NCI-H1694 treated with DMSO at 0.1 percent for 48 hours (cell line): ENCODE measurements around the gene CHST11.
"Not testable (repeated sequence)": the region's sequence is repeated elsewhere in the genome, so short reads cannot be mapped to it uniquely, and the experiment has no call there.

Experiments used
- DNase-seq: peaks from one replicate; lab custom pipeline; 2025; lab: John Stamatoyannopoulos, UW

CHST11 gene

DNA sequence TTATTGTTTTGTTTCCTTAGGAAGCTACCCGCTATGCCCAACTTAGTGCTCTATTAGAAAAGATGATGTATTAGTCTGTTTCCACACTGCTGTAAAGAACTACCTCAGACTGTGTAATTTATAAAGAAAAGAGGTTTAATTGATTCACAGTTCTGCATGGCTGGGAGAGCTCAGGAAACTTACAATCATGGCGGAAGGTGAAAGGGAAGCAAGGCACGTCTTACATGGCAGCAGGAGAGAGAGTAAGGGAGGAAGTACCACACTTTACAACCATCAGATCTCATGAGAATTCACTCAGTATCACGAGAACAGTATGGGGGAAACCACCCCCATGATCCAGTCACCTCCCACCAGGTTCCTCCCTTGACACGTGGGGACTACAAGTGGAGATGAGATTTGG, 70.9 kb downstream of the CHST11 start:
- not testable (repeated sequence) for DNase-seq

DNA sequence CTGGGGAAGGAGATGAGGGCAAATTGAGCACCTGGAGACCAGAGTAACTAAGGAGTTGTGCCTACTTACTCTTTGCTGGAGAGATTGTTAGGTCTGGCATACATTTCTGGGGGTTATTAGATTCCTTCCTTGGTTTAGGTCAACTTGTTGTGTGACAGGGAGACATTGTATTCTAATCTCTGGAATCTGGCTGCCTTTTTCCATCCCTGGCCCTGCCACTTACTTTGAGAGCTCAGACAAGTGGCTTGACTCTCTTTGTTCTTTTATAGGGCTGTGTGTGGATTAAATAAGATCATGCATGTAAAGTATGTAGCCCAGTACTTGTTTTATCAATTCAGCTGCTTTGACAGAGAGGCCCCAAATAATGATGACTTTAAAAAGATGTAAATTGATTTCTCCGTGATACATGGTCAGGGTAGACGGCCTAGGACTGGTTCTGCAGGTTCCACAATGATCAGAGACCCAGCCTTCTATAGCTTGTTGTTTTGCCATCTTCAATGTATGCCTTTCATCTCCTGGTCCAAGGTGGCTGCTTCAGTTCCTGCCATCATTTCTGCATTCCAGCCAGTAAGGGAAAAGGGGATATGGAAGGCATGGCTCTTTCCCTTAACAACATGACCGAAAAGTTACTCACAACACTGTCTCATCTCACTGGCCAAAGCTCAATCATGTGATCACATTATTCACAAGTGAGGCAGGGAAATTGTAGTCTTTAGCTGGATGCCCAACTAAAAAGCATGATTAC, 72.6 kb downstream of the CHST11 start:
- DNase-seq: no peak

DNA sequence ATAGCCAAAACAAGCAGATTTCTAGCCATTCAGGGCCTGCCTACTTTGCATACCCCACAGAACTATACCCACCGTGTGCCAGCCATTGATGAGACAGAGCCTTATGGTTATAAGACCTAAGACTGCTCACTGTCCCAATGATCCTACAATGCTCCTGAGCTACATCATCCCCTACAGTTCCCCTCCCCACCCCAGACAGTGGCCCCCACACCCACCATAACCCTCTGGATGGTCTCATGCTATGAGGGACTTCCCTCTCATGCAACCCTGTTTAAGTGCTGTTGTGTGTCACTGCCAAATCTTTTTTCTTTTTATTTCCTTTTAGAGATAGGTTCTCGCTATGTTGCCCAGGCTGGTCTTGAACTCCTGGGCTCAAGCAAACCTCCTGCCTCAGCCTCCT, 75.9 kb downstream of the CHST11 start:
- no peak for DNase-seq

DNA sequence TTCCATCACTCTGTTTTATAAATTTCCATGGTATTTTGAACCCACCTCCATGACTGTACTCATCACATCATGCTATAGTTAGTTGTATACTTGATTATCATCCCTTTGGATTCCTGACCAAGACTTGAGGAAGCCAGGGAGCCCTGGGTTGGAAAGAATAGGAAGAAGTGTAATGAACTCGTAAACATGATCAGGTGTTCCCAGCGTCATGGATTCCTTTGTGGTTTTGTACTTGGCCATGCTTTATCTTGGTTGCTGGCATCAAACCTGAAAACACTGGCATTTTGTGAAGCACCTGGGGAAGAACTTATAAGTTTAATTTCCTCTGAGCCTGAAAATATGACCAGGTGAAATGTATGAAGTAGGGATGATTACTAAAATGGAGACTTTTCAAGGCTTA, 76.4 kb downstream of the CHST11 start:
- DNase-seq: no peak

DNA sequence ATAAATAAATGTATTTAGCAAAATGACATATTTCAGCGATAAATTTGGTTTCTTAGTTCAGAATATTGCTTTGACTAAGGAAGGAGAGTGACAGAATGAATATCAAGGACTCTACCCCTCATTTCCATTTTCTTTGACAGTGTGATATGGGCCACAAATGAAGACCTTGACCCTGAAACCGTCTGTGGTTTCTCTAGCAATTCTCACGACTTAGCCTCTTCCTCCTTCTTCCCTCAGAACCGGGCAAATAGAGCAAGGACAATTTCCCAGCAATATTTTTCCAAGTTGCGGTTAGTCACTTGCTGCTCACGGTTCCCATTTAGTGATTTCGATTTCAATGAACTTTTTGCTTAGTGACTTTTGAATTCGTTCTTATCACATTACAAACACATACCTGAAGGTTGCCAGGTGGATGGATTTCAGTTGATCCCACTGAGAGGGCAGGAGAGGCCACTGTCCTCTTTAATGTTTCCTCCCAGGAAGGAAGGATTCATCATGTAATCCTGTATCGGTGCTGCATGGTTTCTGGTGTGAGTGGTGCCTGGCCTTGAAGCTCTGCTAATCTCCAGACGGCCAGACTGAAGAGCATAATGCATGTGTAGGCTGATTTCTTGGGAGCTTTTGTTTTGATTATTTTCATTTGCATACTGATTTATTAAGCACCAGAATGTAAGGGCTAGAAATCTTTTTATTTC, 77.6 kb downstream of the CHST11 start:
- no peak for DNase-seq

DNA sequence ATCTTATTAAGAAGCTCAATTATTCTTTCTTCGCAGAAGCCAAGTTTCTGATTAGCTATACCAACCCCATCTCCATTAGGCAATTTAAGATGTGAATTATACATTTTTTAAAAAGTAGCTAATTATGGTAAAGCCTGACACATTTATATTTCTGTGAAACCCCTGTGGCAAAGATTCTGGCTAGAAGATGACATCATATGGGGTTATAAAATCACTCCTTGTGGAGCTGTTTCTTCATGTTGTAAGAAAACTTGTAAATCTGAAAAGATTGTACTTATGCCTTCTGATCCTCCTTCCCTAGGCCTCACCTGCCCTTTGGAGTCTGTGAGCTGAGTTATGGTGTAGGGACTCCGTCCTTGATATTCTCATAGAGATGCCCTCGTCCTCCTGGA, 78.1 kb downstream of the CHST11 start:
- DNase-seq: no peak

DNA sequence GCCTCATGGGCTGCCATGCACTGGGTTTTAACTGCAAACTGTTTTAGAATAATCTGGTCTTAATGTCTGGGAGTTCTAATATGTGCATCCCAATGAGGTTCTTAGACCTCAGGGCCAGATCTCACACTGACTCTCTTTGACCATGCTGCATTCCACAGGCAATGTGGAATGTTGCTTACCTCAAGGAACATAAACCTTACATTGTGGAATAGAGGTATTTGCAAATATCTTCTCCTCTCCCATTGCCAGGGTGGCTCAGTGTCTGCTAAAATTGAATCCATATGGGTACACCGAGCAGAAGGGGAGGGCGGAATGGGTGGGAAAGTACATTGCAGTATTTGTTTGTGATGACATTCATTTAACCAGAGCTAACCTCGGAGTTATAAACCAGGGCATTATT, 78.6 kb downstream of the CHST11 start:
- no peak for DNase-seq

DNA sequence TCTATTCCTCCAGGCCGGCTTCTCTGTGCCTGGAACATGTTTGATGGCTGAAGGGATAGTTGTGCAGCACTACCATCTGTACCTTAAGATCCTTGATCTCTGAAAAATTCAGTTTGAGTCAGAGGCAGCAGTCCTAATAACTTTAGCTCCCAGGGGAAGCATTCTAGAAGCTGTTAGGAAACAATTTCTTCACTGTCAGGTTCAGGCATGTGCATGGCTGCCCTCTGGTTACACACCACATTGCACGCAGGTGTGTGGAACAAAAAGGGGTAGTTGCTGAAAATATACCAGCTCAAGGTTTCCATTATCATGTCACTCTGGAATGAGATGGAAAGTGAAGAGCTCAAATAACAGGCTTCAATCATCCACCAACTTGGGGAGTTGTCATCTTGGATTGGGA, 80.1 kb downstream of the CHST11 start:
- no peak for DNase-seq

DNA sequence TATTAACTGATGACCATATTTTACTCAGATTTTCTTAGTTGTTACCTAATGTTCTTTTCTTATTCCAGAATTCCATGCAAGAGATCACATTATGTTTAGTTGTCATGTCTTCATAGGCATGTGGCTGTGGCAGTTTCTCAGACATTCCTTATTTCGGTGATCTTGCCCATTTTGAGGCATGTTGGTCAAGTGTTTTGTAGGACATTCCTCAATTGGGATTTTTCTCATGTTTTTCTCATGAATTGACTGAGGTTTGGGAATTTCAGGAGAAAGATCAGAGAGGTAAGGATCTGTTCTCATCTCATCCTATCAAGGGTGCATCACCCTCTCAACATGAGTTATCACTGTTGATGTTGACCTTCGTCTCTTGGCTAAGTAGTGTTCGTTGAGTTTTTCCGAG, 81.3 kb downstream of the CHST11 start:
- DNase-seq: no peak

DNA sequence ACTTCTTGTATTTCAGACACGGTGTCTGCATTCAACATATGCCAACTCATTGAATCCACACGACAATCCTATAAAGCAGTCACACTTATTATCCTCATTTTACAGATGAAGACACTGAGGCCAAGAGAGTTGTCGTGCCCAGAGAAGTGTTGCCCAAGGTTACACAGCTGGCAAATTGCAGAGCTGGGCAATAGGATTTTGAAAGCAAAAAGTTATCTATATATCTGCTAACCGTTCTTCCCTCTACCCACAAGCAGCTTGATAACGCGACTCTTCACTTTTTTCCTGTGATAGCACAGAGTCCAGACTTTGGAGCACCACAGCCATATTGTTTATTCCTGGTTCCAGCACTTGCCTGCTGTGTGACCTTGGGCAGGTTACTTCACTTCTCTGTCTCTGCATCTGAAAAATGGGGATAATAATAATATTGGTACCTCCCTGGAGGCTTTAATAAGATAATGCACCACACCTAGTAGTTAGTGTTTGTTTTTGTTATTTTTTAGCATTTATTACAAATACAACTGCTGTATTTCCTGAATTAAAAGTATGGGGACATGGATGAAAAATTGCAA, 82.2 kb downstream of the CHST11 start:
- DNase-seq: no peak

DNA sequence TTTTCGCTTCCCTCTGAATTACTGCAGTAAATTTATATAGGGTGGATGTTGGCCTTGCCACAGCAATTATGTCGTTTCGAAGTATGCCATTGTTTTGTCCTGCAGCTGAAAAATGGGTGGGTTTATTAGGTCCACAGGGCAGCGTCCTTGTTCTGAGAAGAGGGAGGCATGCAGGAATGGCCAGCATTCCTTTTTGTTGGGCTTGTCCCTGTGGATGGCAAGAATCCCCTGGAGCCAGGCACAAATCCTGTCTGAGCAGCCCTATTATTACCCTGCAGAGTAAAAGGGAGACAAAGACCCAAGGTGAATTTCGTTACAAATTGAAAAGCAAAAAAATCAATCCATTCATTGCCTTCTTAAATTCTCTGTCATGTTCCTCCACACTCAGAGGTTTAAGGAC, 88.1 kb downstream of the CHST11 start:
- DNase-seq: no peak

DNA sequence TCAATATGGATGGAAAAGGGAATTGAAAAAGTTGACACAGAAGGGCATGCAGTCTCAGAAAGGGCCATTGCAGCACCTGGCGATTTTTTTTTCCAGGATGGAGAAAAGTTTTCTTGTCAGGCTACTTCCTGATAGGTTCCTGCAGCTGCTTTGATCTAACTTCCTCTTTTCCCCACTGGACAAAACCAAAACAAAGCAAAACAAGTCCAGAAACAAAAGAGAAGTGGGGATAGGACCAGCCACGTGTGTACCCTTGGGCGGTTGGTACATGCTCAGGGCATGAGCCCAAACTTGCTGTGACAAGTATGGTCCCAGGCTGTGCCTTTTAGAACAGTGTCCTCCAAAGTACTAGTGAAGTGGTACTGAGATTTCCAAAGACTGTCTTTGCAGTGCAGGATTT, 89.8 kb downstream of the CHST11 start:
- no peak for DNase-seq

DNA sequence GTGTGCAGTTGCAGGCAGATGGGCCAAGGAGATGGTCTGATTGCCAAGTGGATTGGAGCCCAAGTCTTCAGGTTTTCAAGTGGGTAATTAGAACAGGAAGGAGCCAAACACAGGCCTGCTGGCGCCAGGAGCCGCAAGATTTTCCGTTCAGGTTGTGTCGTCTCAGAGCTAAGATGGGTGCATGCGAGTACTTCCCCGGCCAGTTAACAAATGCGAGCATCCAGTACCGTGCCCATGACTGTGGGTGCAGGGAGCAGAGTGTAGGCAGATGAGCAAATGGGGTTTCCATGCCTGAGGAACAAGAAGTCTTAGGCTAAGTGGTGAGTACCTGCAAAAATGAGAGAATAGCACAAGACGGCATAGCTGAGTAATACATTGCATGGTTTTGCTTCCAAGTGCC, 90.5 kb downstream of the CHST11 start:
- no peak for DNase-seq

DNA sequence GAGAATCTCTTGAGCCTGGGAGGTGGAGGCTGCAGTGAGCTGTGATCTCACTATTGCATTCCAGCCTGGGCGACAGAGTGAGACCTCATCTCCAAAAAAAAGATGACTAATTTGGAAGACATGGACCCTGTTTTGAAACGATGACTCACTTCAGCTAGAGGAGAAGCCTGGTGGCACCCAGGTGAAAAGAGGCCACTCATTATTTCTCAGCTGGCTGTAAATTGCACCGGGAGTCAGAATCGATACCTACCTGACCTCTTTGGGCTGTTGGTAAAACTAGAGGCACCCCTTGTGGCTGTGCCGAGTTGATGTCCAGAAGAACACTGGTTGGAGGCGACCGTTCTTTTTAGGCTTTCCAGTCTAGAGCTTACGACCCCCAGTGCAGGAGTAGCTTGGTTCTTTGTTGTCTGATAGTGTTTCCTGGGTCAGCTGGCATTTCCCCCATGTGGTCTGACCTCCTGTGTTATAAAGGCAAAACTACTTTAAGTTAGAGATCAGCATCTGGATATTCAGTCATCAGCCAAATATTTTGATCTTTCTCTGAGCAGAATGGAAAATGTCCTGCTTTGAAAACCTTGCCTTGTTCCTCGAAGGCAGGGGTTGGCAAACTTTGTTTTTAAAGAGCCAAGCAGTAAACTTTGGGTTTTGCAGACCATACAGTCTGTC, 93.2 kb downstream of the CHST11 start:
- DNase-seq: no peak

DNA sequence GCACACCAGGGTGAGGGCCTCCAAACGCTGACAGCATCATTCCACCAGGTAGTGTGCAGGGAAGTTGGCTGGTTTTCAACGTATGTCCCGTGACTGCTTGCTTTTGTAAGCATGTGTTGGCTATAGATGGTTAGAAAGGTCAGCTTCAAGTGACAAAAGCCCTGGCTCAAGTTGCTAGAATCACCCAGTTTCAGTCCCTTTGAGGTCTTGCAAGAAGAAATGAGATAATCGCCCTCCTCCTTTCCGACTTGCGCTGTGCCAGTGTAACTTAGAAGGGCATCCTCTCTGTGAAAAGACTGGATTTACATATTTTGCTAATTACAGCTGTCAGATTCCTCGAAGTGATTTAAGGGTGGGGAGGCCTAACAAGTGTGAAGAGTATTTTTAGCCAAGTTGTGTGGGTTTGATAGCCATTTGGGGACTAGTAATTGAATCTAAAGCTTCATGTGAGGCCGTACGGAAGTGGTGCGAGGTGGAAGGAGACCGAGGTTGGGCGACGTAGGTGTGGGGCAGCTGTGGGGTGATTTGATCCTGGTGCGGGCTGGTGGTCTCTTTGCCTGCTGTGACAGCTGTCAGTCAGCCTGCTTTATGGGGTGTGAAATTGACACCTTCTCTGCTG, 94.7 kb downstream of the CHST11 start:
- DNase-seq: no peak

DNA sequence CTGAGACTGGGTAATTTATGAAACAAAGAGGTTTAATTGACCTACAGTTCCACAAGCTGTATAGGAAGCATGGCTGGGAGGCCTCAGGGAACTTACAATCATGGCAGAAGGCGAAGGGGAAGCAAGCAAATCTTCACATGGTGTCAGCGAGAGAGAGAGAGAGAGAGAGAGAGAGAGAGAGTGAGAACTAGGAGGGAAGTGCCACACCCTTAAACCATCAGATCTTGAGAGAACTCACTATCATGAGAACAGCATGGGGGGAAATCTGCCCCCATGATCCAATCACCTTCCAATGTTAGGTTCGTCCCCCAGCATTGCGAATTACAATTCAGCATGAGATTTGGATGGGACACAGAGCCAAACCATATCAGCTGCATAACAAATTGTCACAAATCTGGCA, 96.7 kb downstream of the CHST11 start:
- DNase-seq: no peak

DNA sequence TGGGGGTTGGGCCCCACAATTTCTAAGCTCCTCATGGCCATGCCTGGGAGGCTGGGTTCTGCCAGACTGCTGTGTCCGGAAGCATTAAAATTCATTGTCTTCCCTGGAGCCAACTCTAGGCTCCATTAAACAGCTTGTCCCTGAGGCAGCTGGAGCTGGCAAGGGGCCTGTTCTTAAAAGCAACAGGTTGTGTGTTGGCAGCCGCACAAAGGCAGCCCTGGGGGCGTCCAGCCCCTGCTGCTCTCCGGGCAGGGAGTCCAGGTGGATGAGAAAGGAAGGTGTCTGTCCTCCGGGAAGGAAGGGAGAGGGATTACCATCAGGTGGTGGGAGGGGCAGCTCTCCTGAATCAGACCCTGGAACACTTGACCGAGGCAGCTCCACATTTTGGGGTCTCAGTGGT, 98.9 kb downstream of the CHST11 start:
- peak; percentile 16 for DNase-seq

DNA sequence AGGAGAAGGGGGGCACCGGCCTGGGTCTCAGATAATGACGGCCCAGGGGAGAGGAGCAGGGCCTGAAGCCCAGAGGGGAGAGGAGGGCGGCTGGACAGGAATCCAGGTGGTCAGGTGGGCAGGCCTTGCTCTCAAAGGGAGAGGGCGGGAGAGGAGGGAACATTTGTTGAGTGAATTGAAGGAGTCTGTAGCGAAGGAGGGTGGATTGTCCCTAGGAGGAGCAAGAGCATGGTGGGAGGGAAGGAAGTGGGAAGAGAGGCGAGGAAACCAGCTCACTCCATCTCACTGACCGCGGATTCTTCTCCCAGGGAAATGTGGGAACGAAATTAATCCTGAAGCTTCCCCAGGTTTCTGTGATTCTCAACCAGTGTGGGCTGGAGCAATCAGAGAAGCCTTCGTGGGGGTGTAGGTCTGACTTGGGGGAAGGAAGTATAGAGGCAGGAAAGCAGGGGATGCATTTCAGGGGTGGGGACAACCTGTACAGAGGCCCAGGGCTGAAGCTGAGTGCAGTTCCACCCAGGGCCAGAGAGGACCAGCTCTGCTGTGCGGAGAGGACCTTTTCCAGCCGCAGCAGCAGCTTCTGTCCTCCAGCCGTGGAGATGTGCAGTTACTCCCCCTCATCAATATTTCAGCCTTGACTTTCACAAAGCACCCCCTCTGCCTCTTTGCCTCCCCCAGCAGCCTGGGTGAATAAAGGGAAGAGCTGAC, 100.9 kb downstream of the CHST11 start:
- DNase-seq: no peak

DNA sequence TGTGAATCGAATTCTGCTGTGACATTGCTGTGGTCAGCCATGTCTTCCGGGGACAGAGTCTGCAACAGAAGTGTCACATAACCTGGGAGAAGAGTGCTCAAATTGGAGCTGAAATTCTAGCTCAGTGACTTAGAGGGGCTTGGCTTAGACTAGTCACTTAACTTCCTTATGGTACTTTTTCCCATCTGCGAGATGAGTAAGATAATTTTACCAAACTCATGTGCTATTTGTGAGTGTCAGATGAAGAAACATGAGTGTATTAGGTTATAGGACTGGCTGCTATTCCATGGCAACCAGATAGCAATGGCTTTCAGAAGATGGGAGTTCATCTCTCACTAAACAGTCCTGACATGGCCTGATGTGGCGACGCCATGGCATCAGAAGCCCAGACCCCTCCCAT, 104.1 kb downstream of the CHST11 start:
- DNase-seq: no peak

DNA sequence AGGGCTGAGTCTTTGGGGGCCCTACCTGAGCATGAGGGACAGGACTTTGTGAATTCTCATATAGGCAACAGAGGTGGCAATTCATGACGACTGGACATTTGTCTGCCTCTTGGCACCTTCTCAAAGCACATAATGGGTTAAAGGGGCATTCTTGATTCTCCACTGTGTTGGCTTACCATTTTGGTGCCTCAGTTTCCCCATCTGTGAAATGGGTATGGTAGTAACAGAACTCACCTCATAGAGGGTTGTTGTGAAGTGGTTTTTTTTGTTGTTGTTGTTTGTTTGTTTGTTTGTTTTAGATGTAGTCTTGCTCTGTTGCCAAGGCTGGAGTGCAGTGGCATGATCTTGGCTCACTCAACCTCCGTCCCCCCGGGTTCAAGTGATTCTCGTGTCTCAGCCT, 106.0 kb downstream of the CHST11 start:
- no peak for DNase-seq

DNA sequence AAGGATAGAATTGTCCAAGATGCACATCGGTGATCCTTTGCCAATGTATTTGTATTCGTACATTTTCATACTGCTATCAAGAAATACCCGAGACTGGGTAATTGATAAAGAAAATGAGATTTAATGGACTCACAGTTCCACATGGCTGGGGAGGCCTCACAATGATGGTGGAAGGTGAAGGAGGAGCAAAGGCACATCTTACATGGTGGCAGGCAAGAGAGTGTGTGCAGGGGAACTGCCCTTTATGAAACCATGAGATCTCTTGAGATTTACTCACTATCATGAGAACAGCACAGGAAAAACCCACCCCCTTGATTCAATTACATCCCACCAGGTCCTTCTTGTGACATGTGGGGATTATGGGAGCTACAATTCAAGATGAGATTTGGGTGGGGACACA, 107.9 kb downstream of the CHST11 start:
- DNase-seq: not testable (repeated sequence)
